ENCODE measurements around the gene CLASP2.
"Not testable (repeated sequence)": the region's sequence is repeated elsewhere in the genome, so short reads cannot be mapped to it uniquely, and the experiment has no call there.

CLASP2 gene

DNA sequence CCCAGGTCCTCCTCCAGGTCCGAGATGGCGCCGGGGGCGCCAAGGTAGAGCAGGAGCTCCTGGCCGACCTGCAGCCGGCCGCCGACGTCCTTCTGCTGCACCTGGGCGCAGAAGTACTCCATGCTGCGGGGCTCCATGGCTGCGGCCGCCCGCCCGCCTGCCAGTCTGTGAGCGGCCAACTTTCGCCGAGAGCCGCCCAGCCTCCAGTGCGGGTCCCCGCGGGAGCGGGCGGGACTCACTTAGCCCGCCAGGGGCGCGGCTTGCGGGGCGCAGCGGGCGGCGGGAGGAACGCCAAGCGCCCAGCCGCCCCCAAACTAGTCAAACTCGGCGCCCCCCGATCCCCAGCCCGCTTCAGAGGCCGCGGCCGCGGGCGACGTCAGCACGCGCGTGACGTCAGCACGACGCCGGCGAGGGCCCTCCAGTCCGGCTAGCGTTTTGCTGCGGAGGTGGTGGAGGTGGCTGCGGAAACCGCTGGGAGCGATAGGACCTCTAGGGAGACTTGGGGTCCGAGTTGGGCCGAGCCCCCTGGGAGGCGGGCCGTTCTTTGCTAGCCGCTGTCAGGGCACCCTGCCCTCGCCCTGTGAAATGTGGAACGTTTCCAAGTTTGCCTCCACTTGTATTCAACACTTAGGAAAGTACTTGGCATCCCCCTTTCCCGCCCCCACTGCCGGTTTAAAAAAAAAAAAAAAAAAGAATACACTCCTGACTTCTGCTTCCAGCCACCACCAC is at the start of gene CLASP2:
CLASP2 (minus strand) TSS at position 389 of the 729 bp plus-strand sequence; CDS start at position 137, 252 bp downstream.
- peak; percentile 90 for DNase-seq

DNA sequence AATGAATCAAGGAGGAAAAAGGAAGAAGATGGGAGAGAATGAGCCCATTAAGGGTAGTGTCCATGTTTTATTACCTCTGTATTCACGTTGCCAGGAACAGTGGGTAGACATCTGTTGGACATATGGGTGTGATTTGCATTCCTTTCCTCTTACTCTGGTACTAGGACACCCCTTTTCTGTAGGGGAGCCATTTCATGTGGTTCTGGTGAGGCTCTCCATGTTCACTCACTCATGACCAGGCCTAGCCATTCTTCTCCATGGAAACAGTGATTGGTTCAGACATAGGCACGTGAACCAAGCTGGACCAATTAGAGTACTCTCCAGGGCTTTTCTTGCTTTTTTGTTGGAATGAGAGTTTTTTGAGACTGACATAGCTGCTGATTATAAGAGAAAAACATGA is 40.8 kb upstream of the CLASP2 start:
- no peak for DNase-seq

DNA sequence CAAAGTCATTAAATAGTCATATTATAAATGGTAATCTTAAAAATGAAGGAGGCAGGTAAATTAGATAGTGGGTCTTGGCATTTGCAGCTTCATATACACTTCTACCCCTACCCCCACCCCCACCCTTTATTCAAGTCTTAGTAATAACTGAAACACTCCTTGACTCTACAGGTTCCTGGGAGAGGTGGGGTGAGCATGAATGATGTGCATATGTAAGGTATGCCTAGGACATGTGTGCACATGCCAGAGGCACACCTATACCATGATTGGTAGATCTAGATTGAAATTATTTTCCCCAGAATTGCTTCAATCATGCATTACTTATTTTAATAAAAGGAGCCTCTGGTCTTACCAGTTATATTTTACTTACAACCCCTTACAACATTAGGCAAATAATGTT is 40.2 kb upstream of the CLASP2 start:
- DNase-seq, result no peak

DNA sequence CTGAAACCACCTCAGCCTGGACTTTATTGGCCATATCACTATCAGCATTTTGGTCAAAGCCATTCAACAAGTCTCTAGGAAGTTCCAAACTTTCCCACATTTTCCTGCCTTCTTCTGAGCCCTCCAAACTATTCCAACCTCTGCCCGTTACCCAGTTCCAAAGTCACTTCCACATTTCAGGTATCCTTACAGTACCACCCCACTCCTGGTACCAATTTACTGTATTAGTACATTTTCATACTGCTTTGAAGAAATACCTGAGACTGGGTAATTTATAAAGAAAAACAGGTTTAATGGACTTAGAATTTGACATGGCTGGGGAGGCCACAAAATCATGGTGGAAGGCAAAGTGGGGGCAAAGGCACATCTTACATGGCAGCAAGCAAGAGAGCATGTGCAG is 36.3 kb upstream of the CLASP2 start:
- not testable (repeated sequence) for DNase-seq

DNA sequence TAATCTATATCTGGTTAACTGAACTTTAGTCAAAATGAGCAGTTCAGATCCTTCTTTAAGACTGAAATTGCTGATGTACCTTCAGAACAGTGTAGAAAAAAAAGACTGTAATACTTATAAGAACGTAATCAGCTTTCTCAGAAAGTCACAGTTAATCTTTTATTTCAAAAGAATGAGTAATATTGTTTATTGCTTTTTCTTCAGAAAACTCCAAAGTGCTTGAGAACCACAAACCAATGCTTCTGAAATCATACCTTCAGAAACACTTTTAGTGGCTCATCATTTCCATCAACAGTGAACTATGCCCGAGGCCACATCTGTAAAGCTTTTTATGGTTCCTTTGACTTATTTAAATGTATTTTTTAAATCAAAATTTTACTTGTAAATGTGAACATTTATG is 33.3 kb upstream of the CLASP2 start:
- no peak for DNase-seq

DNA sequence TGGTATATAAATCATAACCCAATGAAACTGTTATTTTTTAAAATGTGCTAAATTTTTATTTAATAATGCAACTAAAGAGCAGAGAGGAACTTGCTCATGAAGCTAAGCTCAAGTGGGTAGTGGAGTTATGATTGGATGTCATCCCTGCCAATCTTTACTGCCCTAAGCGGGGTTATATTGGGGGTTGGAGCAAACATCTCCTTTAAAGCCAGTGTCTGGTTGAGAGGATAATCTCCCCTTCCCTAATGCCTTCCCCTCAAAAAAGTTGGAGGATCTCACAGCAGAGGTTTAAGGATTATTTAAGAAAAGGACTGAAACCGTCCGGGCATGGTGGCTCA is 32.1 kb upstream of the CLASP2 start:
- no peak for DNase-seq

DNA sequence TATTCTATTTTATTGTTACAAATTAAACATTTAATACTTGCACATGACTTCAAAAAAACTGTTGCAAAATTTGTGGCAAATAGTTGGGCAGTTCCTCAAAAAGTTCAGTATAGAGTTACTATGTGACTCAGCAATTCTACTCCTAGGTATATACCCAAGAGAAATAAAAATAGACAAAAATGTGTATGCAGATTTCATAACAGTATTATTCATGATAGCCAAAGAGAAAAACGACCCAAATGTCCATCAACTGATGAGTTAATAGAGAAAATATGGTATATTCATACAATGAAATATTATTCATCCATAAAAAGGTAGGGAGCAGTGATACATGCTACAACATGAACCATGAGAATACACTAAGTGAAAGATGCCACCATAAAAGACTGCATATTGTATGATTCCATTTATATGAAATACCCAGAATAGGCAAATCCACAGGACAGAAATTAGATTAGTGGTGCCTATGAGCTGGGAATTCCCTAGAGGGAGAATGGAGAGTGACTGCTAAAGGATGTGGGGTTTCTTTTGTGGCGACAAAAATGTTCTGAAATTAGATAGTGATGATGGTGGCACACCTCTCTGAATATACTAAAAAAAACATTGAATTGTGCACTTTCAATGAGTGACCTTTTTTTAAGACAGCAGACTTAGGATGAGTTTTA is 31.6 kb upstream of the CLASP2 start:
- DNase-seq, result peak; percentile 95 to 97

DNA sequence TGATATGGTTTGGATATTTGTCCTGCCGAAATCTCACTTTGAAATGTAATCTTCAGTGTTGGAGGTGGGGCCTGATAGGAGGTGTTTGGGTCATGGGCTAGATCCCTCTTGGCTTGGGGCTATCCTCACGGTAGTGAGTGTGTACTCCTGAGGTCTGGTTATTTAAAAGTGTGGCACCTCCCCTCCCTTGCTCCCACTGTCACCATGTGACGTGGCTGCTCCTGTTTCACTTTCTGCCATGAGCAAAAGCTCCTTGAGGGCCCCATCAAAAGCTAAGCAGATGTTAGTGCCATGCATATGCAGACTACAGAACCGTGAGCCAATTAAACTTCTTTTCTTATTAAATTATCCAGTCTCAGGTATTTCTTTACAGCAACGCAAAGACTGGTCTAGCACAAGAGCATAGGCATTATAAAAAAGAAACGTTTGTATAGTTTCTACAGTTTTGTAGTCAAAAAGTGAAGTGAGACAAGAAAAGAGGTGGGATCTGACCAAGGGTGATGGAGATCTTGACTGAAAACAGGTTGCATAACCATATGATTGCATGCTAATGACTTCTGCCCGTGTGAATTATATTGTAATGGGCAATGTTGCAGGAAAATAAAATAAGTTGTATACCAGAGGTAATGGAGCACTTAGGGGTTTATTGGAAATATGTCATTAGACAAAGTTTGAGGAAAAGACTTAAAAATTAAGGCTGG is 28.5 kb upstream of the CLASP2 start:
- no peak for DNase-seq

DNA sequence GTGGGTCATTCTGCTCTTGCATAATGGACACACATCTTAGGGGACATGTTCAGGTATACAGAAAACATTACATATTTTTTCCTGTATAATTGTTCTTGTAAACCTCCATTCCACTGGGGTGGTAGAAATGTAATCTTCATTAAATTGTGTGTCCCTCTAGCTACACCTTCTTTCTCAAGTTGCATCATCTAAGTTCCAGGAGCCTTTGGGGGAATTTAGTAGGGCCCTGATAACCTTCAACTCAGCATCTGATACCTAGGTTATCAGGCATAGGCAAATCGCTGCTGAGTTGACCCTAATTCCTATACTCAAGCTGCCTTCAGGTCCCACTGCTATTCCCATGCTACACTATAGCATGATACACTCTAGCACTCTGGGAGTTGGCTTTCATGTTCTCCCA is 19.1 kb upstream of the CLASP2 start:
- DNase-seq, result no peak

DNA sequence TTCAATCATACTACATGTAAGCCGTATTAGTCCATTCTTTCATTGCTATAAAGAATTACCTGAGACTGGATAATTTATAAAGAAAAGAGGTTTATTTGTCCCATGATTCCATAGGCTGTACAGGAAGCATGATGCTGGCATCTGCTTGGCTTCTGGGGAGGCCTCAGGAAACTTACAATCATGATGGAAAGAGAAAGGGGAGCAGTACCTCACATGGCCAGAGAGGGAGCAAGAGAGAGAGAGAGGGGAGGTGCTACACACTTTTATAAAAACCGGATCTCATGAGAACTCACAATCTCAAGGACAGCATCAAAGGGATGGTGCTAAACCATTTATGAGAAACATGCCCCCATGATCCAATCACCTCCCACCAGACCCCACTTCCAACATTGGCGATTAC is 14.3 kb upstream of the CLASP2 start:
- no peak for DNase-seq

DNA sequence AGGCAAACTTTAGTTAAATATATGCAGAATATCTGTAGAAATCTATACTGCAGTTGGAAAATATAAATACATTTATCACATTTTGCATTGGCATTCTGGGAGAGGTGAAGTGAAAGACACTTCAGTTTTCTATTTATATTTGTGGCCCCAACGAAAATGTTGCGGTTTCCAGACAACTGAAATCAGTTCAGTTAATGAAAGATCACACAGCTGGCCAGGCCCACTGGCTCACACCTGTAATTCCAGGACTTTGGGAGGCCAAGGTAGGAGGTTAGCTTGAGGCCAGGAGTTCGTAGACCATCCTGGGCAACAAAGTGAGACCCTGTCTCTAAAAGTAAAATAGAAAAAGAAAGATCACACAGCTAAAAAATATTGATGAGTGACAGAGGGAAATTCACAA is 11.9 kb upstream of the CLASP2 start:
- DNase-seq, result no peak

DNA sequence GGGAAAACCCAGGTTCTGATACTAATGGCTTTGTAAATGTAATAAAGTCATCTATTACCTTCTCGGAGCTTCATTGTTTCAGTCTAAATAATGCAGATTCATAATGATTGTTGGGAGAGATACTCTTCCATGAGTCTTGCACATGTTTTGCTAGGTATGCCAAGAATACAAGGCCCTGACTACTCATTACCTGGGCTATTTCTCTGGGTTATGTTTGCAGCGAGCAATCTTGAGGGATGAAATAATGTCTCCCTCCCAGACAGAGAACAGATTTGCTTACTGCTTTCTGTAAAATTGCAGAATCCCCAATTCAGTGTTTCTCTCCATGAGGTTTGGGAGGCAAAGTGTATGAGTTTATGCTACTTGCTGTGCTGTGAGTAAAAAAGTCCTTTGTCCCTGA is 6.2 kb upstream of the CLASP2 start:
- no peak for DNase-seq

DNA sequence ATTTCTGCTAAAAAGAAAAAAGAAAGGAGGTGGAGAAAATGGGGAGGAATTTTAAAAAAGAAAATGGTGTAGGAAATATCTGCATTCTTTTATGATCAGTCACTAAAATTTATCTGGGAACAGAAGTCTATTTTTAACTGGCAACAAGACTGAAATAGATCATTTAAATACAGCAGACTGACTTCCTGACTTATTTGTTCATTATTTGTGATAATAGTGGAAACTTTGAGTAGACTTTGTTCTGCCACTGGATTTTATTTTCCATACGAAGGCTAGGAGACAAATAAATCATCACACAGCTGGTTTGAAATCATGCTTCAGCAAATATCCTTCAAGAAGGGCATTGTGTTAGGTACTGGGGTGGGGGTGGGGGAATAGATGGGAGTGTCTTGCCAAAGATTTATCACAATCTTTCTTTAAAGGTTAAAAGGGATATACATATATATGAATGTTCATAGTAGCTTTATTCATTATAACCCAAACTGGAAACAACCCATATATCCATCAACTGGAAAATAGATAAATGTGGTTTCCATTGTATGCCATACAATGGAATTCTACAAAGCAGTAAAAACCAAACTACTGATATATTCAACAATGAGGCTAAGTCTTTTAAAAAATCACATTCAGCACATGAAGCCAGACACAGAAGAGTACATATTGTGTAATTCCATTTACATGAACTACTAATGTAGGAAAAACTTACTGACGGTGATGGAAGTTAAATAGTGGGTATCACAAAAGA is 4.7 kb upstream of the CLASP2 start:
- DNase-seq, result no peak

DNA sequence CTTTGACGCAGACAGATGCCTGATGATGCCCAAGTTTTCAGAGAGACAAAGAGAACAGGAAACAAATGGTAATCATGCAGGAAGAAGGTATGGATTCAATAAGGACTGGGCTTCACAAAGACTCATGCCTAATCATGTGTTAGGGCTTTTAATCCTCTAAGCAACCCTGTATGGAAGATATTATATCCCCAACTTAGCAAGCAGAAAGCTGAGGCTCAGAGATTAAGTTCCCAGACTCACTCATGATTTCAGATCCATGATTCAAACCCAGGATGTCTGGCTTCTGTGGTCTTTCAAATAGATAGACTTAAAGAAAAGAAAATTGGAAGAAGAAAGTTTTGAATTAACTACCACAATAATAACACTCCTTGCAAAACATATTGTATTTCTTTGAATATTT is 4.1 kb upstream of the CLASP2 start:
- no peak for DNase-seq

DNA sequence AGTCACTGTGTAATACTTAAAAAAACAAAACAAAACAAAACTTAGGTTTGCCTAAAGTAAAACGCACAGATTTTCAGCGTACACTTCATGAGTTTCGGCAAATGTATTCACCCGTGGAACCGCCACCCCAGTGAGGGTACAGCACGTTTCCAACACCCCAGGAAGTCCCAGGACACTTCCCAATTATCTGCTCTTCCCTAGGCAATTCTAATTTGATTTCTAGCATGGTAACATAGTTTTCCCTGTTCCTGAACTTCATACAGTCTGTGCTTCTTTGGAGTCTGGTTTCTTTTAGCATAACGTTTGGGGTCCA is 497 bp upstream of the CLASP2 start:
- DNase-seq, result no peak

DNA sequence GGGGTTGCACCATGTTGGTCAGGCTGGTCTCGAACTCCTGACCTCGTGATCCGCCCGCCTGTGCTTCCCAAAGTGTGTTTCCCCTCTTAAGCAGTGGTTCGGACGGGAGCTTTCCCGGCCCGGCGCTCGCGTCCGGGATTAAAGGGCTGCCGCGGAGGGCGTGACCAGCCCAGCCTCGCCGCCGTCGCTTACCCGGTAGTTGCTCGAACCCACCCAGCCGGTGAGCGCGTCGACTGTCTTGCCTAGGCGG is 513 bp downstream of the CLASP2 start:
- DNase-seq, result peak; percentile 59 to 60

DNA sequence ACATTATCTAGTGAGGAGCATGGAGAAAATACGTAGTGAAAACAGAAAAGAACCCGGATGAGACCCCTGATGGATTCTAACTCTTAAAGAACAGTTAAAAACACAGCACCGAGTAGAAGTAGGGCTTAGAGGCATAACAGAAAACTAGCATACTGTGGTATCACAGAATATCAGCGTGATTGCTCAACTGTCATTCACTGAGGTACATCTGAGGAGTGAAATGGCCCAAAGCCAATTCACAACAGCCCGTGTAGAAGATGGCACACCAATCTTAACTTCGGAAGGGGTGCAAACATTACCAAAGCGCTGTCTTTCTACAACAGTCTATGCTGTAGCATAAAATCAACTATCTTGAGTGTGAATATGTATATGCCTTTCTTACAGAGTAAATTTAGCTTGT is 1.8 kb downstream of the CLASP2 start:
- DNase-seq, result peak; percentile 6 to 14

DNA sequence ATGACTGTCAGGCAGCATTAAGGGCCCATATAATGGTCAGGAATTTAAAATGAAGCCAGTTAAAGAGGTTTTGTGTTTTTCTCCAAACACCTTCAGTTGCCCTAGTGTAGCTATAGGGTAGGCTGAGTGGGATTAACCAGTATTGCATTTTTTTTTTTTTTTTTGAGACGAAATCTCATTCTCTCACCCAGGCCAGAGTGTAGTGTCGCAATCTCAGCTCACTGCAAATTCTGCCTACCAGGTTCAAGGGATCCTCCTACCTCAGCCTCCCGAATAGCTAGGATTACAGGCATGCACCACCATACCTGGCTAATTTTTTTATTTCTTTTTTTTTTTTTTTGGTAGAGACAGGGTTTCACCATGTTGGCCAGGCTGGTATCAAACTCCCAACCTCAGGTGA is 7.0 kb downstream of the CLASP2 start:
- no peak for DNase-seq

DNA sequence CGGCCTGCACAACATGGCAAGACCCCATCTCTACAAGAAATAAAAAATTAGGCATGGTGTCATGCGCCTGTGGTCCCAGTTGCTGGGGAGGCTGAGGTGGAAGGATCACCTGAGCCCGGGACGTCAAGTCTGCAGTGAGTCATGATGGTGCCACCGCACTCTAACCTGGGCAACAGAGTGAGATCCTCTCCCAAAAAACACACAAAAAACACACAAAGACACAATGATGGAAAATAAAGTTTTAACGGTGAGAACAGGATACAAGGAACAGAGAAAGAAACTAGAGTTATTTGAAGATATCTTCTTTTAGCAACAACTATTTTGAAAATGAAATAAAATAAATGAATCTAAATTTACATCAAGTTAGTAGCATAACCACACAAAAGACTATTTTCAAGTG is 12.0 kb downstream of the CLASP2 start:
- DNase-seq, result no peak

DNA sequence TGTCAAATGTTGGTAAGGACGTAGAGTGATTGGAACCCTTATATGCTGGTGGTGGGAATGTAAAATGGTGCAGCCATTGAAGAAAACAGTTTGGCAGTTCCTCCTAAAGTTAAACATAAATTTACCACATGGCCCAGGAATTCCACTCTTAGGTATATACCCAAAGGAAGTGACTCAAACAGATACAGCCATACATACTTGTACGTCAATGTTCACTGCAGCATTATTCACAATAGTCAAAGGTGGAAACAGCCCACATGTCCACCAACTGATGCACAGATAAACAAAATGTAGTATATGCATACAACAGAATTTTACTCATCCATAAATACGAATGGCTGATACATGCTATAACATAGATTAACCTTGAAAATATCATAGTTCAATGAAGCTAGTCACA is 13.2 kb downstream of the CLASP2 start:
- no peak for DNase-seq

DNA sequence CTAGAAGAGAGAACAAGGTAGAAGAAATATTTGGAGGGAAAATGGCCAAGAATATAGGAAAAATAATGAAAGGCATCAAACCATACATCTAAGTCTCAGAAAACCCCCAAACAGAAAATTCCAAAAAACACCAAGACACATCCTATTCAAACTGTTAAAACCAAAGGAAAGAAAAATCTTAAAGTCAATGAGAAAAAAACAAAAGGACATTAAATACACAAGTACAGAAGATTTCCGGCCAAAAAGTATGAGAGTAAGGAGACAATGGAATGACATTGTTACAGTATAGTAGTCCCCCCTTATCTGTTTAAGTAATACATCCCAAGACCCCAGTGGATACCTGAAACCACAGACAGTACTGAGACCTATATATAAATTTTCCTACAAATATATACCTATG is 18.8 kb downstream of the CLASP2 start:
- DNase-seq, result no peak

DNA sequence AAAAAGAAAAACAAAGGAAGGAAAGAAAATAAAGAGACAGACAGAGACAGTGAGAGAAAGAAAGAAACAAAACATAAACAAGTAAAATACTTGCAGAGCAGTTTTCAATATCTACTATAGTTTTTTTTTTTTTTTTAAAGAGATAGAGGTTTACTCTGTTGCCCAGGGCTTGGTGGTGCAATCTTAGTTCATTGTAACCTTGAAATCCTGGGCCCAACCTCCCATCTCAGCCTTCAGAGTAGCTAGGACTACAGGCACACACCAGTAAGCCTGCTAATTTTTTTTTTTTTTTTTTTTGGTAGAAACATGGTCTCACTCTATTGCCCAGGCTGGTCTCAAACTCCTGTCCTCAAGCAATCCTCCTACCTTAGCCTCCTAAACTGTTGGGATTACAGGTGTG is 23.1 kb downstream of the CLASP2 start:
- DNase-seq, result no peak

DNA sequence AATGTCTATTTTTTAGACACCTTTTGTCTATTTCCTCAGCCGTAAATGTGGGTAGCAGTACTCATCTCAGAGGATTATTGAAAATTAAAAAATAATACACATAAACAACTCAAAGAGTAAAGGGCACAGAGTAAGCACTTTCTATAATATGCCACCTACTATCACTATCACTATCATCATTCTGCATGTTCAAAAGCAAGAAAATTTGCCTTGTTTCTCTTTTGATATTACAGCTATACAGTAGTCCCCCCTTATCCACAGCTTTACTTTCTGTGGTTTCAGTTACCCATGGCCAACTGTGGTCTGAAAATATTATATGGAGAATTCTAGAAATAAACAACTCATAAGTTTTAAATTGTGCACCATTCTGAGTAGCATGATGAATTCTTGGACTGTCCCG is 27.7 kb downstream of the CLASP2 start:
- no peak for DNase-seq

DNA sequence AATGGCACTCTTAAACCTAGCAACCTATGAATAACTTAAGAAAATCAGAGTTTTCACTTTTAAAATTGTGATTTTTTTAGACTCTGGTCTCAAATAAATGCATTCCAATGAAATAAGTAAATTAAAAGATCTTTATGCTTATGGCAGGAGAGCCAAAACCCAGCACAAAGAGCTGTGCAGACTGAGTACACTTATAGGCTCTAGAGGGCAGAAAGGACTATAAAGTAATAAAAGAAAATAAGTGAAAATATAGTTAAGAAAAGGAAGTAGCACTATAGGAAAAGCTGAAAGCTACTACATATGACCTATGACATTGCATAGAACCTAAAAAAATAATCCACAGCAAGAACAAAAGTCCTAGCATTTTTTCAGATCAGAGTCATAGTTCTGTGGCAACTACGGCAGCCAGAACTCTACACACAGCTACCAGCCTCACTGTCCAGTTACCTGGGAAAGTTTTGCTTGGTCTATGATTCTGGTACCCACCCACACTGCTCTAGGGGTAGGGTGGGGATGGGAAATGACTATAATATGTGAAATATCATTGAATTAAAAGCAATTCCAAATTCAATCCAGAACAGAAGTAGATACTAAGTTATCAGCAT is 30.5 kb downstream of the CLASP2 start:
- no peak for DNase-seq

Data from AML-193 (cell line).